Measurements from ENCODE around the gene PYGL. TPM values are rescaled to one million over a fixed set of nuclear protein-coding genes. Genes with fewer than 3 reads are reported as not detected.

The PYGL gene
- total and polyA plus RNA-seq, 2 donors (not counting 3 experiments of a cell fraction or from before 2014, with no cell fraction given), result 15.1 to 45.7 TPM

DNA sequence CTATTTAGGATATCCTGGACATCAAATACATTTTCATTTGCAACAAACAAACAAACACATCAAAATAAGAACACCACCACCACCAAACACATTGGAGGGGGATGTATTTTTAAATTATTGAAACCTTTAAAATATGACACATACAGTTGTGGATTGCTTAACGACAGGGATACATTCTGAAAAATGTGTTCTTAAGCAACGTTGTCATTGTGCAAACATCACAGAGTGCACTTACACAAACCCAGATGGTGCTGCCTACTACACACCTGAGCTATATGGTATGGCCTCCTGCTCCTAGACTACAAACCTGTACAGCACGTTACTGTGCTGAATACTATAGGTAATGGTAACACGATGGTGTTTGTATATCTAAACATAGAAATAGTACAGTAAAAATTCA is 19.4 kb downstream of the PYGL start:
- CTCF ChIA-PET, result interaction anchor here (0.6 to 1.5 kb wide), 3 partner anchors 11 to 679 kb away, joined by 3 to 4 read pairs (median 3); partner anchors contain the start of gene PYGL
- FAIRE-seq, result no peak

More for the DNA sequence above, 19.4 kb downstream of the PYGL start:
- Histone ChIP-seq H3K9ac (replicated peaks; ENCODE audit: extremely low read depth, insufficient read depth, low read length) (no peak overlapping the region), H4K20me1 (replicated peaks; ENCODE audit: control insufficient read depth, extremely low read depth, insufficient read depth, low read length) (no peaks in the 10 kb centered on the region), H3K4me2 (ENCODE audit: insufficient read depth, low read length) (no peak overlapping the region), H3K9me3 (replicated peaks; ENCODE audit: control insufficient read depth, insufficient read depth, low read length) (no peaks in the 10 kb centered on the region), H3K79me2 (ENCODE audit: control insufficient read depth, insufficient read depth, low read length) (no peaks in the 10 kb centered on the region), H3K27ac (ENCODE audit: insufficient read depth, low read depth, low read length) (no peak overlapping the region), H3K36me3 (ENCODE audit: control insufficient read depth in 2 of 2, extremely low read depth in 1 of 2, insufficient read depth in 2 of 2, low read length in 2 of 2) (peaks cover 0 to 2% of the 10 kb centered on the region in 2 experiments), H3K4me3 (replicated peaks in 1 of 3; ENCODE audit: insufficient read depth in 1 of 3, low read depth in 1 of 3, low read length in 3 of 3) (no peak overlapping the region), H3K27me3 (ENCODE audit: control insufficient read depth in 2 of 2, insufficient read depth in 2 of 2, low read length in 2 of 2) (no peaks in the 10 kb centered on the region), H3K4me1 (ENCODE audit: control insufficient read depth, extremely low read depth, insufficient read depth, low read length) (no peaks in the 10 kb centered on the region), H2AFZ (ENCODE audit: low read depth, low read length) (no peak overlapping the region), H3K9me1 (replicated peaks; ENCODE audit: control insufficient read depth, extremely low read depth, insufficient read depth, low read length) (no peaks in the 10 kb centered on the region)
- dilution Hi-C loops (cut with MboI; ENCODE audit: extremely low pct_ligation_motif_present, low sequenced_read_pairs), result no loop called here
- TF ChIP-seq, protein P1, sequence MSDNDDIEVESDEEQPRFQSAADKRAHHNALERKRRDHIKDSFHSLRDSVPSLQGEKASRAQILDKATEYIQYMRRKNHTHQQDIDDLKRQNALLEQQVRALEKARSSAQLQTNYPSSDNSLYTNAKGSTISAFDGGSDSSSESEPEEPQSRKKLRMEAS (IDR thresholded peaks at IDR 0.05; ENCODE audit: insufficient read depth, insufficient read length), result no peak
- TF ChIP-seq POLR2A (IDR thresholded peaks at IDR 0.05; ENCODE audit: low read depth, low read length) (no peak), MYC (IDR thresholded peaks at IDR 0.05; ENCODE audit: low read depth, low read length) (no peak), JUN (IDR thresholded peaks at IDR 0.05; ENCODE audit: borderline replicate concordance, insufficient read depth, insufficient read length, low read depth) (no peak), FOS (IDR thresholded peaks at IDR 0.05; ENCODE audit: borderline replicate concordance, insufficient read depth, low read length) (no peak), GATA2 (IDR thresholded peaks at IDR 0.05; ENCODE audit: insufficient read depth, insufficient read length, low read depth, low read length) (no peak), POLR2AphosphoS5 (IDR thresholded peaks at IDR 0.05; ENCODE audit: insufficient read depth, low read depth, low read length) (no peak), EZH2 (IDR thresholded peaks at IDR 0.05; ENCODE audit: borderline replicate concordance, low read depth, low read length, severe bottlenecking) (no peak)
- TF ChIP-seq, protein P2, sequence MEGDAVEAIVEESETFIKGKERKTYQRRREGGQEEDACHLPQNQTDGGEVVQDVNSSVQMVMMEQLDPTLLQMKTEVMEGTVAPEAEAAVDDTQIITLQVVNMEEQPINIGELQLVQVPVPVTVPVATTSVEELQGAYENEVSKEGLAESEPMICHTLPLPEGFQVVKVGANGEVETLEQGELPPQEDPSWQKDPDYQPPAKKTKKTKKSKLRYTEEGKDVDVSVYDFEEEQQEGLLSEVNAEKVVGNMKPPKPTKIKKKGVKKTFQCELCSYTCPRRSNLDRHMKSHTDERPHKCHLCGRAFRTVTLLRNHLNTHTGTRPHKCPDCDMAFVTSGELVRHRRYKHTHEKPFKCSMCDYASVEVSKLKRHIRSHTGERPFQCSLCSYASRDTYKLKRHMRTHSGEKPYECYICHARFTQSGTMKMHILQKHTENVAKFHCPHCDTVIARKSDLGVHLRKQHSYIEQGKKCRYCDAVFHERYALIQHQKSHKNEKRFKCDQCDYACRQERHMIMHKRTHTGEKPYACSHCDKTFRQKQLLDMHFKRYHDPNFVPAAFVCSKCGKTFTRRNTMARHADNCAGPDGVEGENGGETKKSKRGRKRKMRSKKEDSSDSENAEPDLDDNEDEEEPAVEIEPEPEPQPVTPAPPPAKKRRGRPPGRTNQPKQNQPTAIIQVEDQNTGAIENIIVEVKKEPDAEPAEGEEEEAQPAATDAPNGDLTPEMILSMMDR (IDR thresholded peaks at IDR 0.05; ENCODE audit: extremely low read depth in 1 of 2, insufficient read depth in 1 of 2, low read depth in 1 of 2, low read length in 2 of 2), result no peak
- no peak for DNase-seq (ENCODE audit: low read depth, low spot score)
- POLR2A ChIA-PET, result no interaction called here
- intact Hi-C loops (cut with micrococcal nuclease), result no loop called here
- BruUV-seq (replicated peaks), result no TSS peak
